Esophagus squamous epithelium (tissue), 5 donors: ENCODE measurements around the gene EPG5. TPM values are rescaled to one million over a fixed set of nuclear protein-coding genes. Genes with fewer than 3 reads are reported as not detected.

Experiments used
- DNase-seq: peaks from one replicate; lab custom pipeline; 2025; lab: John Stamatoyannopoulos, UW
- H3K27ac ChIP-seq, 4 donors: fragments of 200-600 bp; sonication (generic); one replicate each; pipeline ENCODE4 v1.5.1; 2016 to 2019; ENCODE audit warnings: mild to moderate bottlenecking in 1 of 4
- H3K27me3 ChIP-seq, 4 donors: fragments of 200-600 bp; sonication (generic); 1 replicate in 3 of 4; 2 replicates in 1 of 4; pipeline versions ENCODE4 v1.5.1 to v1.6.0; 2017 to 2021; ENCODE audit warnings: antibody characterized with exemption in 1 of 4
- H3K36me3 ChIP-seq, 3 donors: fragments of 200-600 bp; sonication (generic); one replicate each; pipeline ENCODE4 v1.5.1; 2016 to 2019
- H3K4me1 ChIP-seq, 3 donors: fragments of 200-600 bp; sonication (generic); one replicate each; pipeline ENCODE4 v1.5.1; 2017 to 2019
- H3K4me3 ChIP-seq, 4 donors: fragments of 200-600 bp; sonication (generic); 1 replicate in 3 of 4; 2 replicates in 1 of 4; pipeline ENCODE4 v1.5.1; 2016 to 2019; ENCODE audit warnings: mild to moderate bottlenecking in 2 of 4, moderate library complexity in 1 of 4
- H3K9me3 ChIP-seq, 3 donors: fragments of 200-600 bp; sonication (generic); one replicate each; pipeline ENCODE4 v1.5.1; 2016 to 2019
- CTCF ChIP-seq, 6 experiments: fragments of 450-650 bp in 4 of 6; fragments of 200-600 bp in 2 of 6; sonication (generic) in 2 of 6; IDR thresholded peaks; one replicate each; pipeline ENCODE4 v1.5.1; 2016 to 2019; ENCODE audit warnings: antibody characterized with exemption in 6 of 6, mild to moderate bottlenecking in 4 of 6, moderate library complexity in 4 of 6
- POLR2A ChIP-seq, 4 donors: fragments of 450-650 bp; IDR thresholded peaks; one replicate each; pipeline ENCODE4 v1.6.1; 2017; ENCODE audit warnings: antibody characterized with exemption in 4 of 4, mild to moderate bottlenecking in 4 of 4, moderate library complexity in 3 of 4
- WGBS, 2 donors: methylation state at CpG; one replicate each; pipeline ENCODE4 v1.1.5; 2018; 5-methylcytosine and 5-hydroxymethylcytosine counted together
- intact Hi-C: fragments of 100-400 bp; cut with DNase I; formaldehyde crosslinking; loops from one replicate; pipeline ENCODE4 v1.15.0; 2022
- total RNA-seq, 4 donors: library from RNA; depleted of rRNA; stranded (reverse); fragments of >200 nt; gene quantifications; one replicate each; pipeline ENCODE4 v1.1.0, GENCODE V29; 2016
- donor health status: DM: yes; HTN: yes; CAD: no.

The EPG5 gene
- total RNA-seq, 4 donors from 2014 or later, result 7.8 to 28.8 (median 22.6) TPM

- TF ChIP-seq POLR2A (IDR thresholded peaks at IDR 0.05) (no peak), CTCF (IDR thresholded peaks at IDR 0.05) (no peak)
- Histone ChIP-seq H3K27me3 (no peaks in the 10 kb centered on the region), H3K4me3 (no peak overlapping the region), H3K9me3 (no peaks in the 10 kb centered on the region), H3K27ac (no peak overlapping the region), H3K36me3 (peaks cover 11 to 93% (median 15%) of the 10 kb centered on the region in 3 donors), H3K4me1 (no peaks in the 10 kb centered on the region)
- DNase-seq, result no peak
- 58 to 63% methylated on average over 1 of the region's 1 CpG for WGBS, 2 donors
- intact Hi-C loops, result no loop called here
Measured at GRCh38 chr18:45895339-45895738, 71.8 kb downstream of the EPG5 start.

- intact Hi-C loops, result no loop called here
- peaks cover 11 to 93% (median 15%) of the 10 kb centered on the region in 3 donors for H3K36me3 ChIP-seq
Measured at GRCh38 chr18:45894818-45895217, 72.3 kb downstream of the EPG5 start.

DNA sequence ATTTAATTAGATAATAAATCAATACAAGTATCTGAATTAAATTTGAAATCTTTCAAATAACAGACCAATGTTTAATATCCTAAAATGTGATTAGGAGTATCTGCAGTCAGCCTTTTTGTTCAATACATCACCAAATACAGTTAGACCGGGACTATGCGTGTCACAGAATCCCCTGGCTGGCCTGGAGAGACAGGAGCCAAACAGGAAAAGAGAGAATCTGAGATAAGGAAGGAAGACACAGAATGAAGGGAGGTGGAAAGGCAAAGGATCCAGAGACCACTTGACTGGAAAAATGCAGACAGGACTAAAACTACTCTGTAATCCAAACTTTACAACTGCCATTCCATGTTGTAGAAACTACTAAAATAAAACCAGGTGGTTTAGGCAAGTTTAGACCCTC is 75.3 kb downstream of the EPG5 start:
- no peaks in the 10 kb centered on the region for H3K4me1 ChIP-seq
- no peaks in the 10 kb centered on the region for H3K27me3 ChIP-seq
- no peak for DNase-seq
- 92 to 93% methylated on average over 2 of the region's 2 CpGs for WGBS, 2 donors
- no peak overlapping the region for H3K4me3 ChIP-seq
- no peak for TF ChIP-seq CTCF (IDR thresholded peaks at IDR 0.05)
- no peak for TF ChIP-seq POLR2A (IDR thresholded peaks at IDR 0.05)
- H3K36me3 ChIP-seq, result peaks cover 0 to 93% (median 0%) of the 10 kb centered on the region in 3 donors
- intact Hi-C loops, result no loop called here
- no peak overlapping the region for H3K27ac ChIP-seq
- no peaks in the 10 kb centered on the region for H3K9me3 ChIP-seq

More at GRCh38 chr18:45894818-45895217, 72.3 kb downstream of the EPG5 start:
- TF ChIP-seq CTCF (IDR thresholded peaks at IDR 0.05), result no peak
- TF ChIP-seq POLR2A (IDR thresholded peaks at IDR 0.05), result no peak
- H3K4me3 ChIP-seq, result no peak overlapping the region
- H3K27me3 ChIP-seq, result no peaks in the 10 kb centered on the region
- no peaks in the 10 kb centered on the region for H3K9me3 ChIP-seq
- no peak overlapping the region for H3K27ac ChIP-seq
- WGBS, 2 donors, result 81 to 100% methylated on average over 2 of the region's 3 CpGs
- no peak for DNase-seq
- H3K4me1 ChIP-seq, result no peaks in the 10 kb centered on the region

DNA sequence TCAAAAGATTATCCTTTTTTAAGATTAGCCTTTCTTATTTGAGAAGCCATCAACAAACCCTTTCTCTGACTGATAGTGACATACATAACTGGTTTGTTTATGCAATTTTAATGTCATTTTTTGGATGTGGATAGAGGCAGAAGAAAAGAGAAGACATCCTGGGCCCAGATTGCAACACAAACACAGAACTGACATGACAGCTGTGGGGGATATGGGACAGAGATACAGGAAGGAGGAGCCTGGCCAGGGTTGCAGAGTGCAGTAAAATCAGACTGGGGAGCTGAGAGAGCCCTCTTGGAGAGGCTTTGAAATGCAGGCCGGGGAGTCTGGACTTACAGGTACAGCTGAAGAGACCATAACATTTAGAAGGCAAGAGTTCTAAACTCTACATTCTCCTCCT is 76.5 kb downstream of the EPG5 start:
- Histone ChIP-seq H3K4me1 (no peaks in the 10 kb centered on the region), H3K4me3 (no peak overlapping the region), H3K27ac (no peak overlapping the region), H3K9me3 (no peaks in the 10 kb centered on the region), H3K36me3 (peaks cover 0 to 93% (median 0%) of the 10 kb centered on the region in 3 donors), H3K27me3 (no peaks in the 10 kb centered on the region)
- intact Hi-C loops, result no loop called here
- WGBS, 2 donors, result 82 to 89% methylated on average over 1 of the region's 1 CpG
- DNase-seq, result no peak
- TF ChIP-seq POLR2A (IDR thresholded peaks at IDR 0.05) (no peak), CTCF (IDR thresholded peaks at IDR 0.05) (no peak)

GRCh38 chr18:45889419-45890064 is 77.6 kb downstream of the EPG5 start:
- WGBS, 2 donors, result 82 to 87% methylated on average over 3 of the region's 3 CpGs
- peaks cover 0 to 92% (median 0%) of the 10 kb centered on the region in 3 donors for H3K36me3 ChIP-seq
- no peak overlapping the region for H3K27ac ChIP-seq
- H3K27me3 ChIP-seq, result no peaks in the 10 kb centered on the region
- H3K4me1 ChIP-seq, result no peaks in the 10 kb centered on the region
- intact Hi-C loops, result loop anchor here (10.0 kb wide), 1 partner anchor 205 kb away; no protein-coding TSS in a partner anchor
- H3K9me3 ChIP-seq, result no peaks in the 10 kb centered on the region
- TF ChIP-seq CTCF (IDR thresholded peaks at IDR 0.05), result no peak
- H3K4me3 ChIP-seq, result no peak overlapping the region
- no peak for DNase-seq
